ENCODE results near the gene ARHGAP4. TPM values are rescaled to one million over a fixed set of nuclear protein-coding genes. Genes with fewer than 3 reads are reported as not detected.
A peak's percentile ranks its signal among the peaks of the same experiment; 100 is the strongest.

ARHGAP4 gene
- total RNA-seq, 4 donors from 2014 or later = 10.9 to 26.0 (median 18.1) TPM

DNA sequence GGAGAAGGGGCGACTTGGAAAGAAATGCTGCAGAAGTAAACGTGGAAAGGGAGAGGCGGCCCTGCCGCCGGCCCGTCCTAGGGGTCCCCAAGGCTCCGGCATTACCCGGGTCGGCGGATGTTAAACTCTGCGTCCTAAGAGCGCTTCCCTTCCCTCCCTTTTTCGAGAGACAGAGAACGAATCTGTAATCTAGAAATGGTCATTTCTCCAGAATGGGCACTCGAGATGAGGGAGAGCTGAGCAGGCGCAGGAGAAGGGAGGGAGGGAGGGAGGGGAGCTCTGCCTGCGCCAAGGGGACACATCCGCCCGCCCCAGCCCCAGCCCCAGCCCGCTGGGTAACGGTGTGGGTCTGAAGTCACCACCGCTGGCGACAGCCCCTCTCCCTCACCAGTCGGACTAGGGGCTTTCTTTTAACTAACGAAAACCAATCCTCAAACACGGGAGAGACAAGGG lies 43.9 kb upstream of the ARHGAP4 start:
- peak overlapping the region; percentile 94 to 99 (median 98) for H3K27ac ChIP-seq
- H3K4me1 ChIP-seq = peaks cover 2 to 68% (median 40%) of the 10 kb centered on the region in 3 donors
- WGBS, 2 donors (ENCODE audit: low coverage in 1 of 2) = 0 to 7% methylated on average over 2 to 18 of the region's 26 CpGs
- H3K27me3 ChIP-seq = no peaks in the 10 kb centered on the region
- H3K36me3 ChIP-seq = no peaks in the 10 kb centered on the region
- ATAC-seq = no peak
- peak overlapping the region; percentile 65 to 76 for H3K4me3 ChIP-seq
- TF ChIP-seq POLR2AphosphoS5 (IDR thresholded peaks at IDR 0.05) (no peak), EP300 (IDR thresholded peaks at IDR 0.05) (no peak), POLR2A (IDR thresholded peaks at IDR 0.05) (no peak)
- TF ChIP-seq, protein P1, sequence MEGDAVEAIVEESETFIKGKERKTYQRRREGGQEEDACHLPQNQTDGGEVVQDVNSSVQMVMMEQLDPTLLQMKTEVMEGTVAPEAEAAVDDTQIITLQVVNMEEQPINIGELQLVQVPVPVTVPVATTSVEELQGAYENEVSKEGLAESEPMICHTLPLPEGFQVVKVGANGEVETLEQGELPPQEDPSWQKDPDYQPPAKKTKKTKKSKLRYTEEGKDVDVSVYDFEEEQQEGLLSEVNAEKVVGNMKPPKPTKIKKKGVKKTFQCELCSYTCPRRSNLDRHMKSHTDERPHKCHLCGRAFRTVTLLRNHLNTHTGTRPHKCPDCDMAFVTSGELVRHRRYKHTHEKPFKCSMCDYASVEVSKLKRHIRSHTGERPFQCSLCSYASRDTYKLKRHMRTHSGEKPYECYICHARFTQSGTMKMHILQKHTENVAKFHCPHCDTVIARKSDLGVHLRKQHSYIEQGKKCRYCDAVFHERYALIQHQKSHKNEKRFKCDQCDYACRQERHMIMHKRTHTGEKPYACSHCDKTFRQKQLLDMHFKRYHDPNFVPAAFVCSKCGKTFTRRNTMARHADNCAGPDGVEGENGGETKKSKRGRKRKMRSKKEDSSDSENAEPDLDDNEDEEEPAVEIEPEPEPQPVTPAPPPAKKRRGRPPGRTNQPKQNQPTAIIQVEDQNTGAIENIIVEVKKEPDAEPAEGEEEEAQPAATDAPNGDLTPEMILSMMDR (IDR thresholded peaks at IDR 0.05) = no peak
- H3K9me3 ChIP-seq = no peaks in the 10 kb centered on the region

- Histone ChIP-seq H3K4me1 (peaks cover 2 to 68% (median 39%) of the 10 kb centered on the region in 3 donors), H3K27me3 (no peaks in the 10 kb centered on the region), H3K9me3 (no peaks in the 10 kb centered on the region), H3K4me3 (peak overlapping the region; percentile 65 to 76), H3K27ac (peak overlapping the region; percentile 94 to 99 (median 98)), H3K36me3 (peaks cover 0 to under 1% of the 10 kb centered on the region in 2 donors)
- TF ChIP-seq, protein P1 (IDR thresholded peaks at IDR 0.05) = no peak
- no peak for TF ChIP-seq POLR2A (IDR thresholded peaks at IDR 0.05)
- no peak for TF ChIP-seq EP300 (IDR thresholded peaks at IDR 0.05)
- no peak for TF ChIP-seq POLR2AphosphoS5 (IDR thresholded peaks at IDR 0.05)
- no peak for ATAC-seq
- WGBS, 2 donors (ENCODE audit: low coverage in 1 of 2) = 27% methylated on average over 5 of the region's 25 CpGs; no CpG with 5 or more reads in 1 of the 2 donors
Measured at GRCh38 chrX:153969125-153969903, 43.2 kb upstream of the ARHGAP4 start.

DNA sequence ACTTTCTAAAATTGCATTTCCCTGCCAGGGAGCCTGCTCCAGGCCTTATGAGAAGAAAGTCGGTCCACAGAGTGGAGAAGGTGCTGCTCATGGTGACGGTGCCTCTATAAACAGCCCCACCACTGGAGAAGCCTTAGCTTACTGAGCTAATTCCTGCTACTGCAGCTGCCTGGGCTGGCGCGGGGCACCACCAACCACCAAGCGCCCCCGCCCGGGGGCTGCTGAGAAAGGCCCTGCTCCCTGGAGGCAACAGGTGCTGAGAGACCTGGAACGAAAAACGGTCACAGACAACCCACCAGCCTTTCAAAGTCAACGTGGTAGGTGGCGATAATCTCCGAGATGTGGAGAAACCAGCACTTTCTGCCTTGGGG lies 42.7 kb upstream of the ARHGAP4 start:
- peak overlapping the region in 3 of 4 donors; percentile 97 to 99 (median 99) for H3K27ac ChIP-seq
- H3K4me1 ChIP-seq = peaks cover 2 to 64% (median 36%) of the 10 kb centered on the region in 3 donors
- WGBS, 2 donors (ENCODE audit: low coverage in 1 of 2) = 37% methylated on average over 2 of the region's 12 CpGs; no CpG with 5 or more reads in 1 of the 2 donors
- ATAC-seq = no peak
- H3K4me3 ChIP-seq = peak overlapping the region in 1 of 2 donors; percentile 76
- H3K36me3 ChIP-seq = peaks cover 0 to 6% of the 10 kb centered on the region in 2 donors
- no peaks in the 10 kb centered on the region for H3K9me3 ChIP-seq
- H3K27me3 ChIP-seq = no peaks in the 10 kb centered on the region
- TF ChIP-seq POLR2A (IDR thresholded peaks at IDR 0.05) (no peak), EP300 (IDR thresholded peaks at IDR 0.05) (no peak), POLR2AphosphoS5 (IDR thresholded peaks at IDR 0.05) (no peak)
- TF ChIP-seq, protein P1 (IDR thresholded peaks at IDR 0.05) = no peak

GRCh38 chrX:153968255-153968654 lies 42.2 kb upstream of the ARHGAP4 start:
- ATAC-seq = no peak
- H3K27ac ChIP-seq = peak overlapping the region in 3 of 4 donors; percentile 97 to 99 (median 99)
- H3K36me3 ChIP-seq = peaks cover 0 to 11% of the 10 kb centered on the region in 2 donors
- H3K4me1 ChIP-seq = peaks cover 2 to 59% (median 34%) of the 10 kb centered on the region in 3 donors
- 92% methylated on average over 6 of the region's 9 CpGs; no CpG with 5 or more reads in 1 of the 2 donors for WGBS, 2 donors (ENCODE audit: low coverage in 1 of 2)
- H3K27me3 ChIP-seq = no peaks in the 10 kb centered on the region
- H3K4me3 ChIP-seq = peak overlapping the region in 1 of 2 donors; percentile 76
- no peaks in the 10 kb centered on the region for H3K9me3 ChIP-seq
- TF ChIP-seq, protein P1 (IDR thresholded peaks at IDR 0.05) = no peak
- no peak for TF ChIP-seq POLR2A (IDR thresholded peaks at IDR 0.05)
- TF ChIP-seq POLR2AphosphoS5 (IDR thresholded peaks at IDR 0.05) = no peak
- no peak for TF ChIP-seq EP300 (IDR thresholded peaks at IDR 0.05)
